GM19099 (cell line): ENCODE measurements around the gene IGSF5.

Experiments
- POLR2A ChIP-seq: IDR thresholded peaks from 3 replicates; pipeline ENCODE4 v1.6.1; 2011; ENCODE audit warnings: low read depth; ENCODE audit not compliant: insufficient read length; ENCODE audit errors: extremely low read depth

IGSF5 gene

DNA sequence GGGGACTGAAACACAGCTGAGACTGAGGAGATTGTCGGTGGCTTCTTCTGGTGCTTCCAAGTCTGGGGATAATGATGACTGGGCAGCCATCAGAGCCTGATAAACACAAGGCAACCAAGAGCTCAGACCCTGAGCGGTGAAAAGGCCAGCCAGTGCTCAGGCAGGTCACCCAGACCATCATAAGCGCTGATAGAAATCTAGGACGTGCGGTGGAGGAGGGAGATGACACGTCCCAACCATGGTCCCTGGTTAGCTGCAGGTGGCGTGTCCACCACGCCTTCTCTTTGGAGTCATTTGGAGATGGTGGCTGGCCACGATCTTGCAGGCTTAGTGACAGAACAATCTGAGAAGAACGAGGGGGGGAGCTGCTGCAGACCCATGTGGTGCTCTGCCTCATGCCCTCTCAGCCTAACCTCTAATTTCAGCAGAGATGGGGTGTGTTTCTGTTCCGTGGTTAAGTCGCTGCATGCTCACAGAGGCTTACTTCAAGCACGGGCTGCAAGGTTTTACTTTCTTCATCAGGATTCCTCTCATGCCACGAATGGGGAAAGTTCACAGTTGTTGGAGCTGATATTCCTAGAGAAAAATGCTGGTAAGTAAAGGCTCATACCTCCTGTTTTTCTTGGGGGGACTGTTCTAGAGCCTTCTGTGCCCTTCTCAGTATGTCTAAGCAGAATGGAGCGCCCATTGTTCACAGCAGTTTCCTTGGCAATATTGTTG lies 17.4 kb upstream of the IGSF5 start:
- no peak for TF ChIP-seq POLR2A

DNA sequence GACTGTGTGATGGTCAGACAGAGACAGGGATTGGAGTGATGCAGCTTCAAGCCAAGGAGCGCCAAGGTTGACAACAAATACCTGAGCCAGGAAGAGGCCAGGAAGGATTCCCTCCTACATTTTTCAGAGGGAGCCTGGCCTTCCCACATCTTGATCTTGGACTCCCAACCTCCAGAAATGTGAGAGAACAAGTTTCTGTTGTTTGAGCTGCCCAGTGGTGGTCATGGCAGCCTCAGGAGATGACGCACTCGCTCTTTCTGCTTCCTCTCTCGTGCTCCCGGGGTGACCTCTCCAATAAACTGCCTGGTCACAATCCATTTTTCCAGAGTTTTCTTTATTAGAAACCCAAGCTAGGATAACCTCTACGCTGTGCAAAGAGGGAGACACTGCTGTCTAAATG lies 16.6 kb upstream of the IGSF5 start:
- no peak for TF ChIP-seq POLR2A

DNA sequence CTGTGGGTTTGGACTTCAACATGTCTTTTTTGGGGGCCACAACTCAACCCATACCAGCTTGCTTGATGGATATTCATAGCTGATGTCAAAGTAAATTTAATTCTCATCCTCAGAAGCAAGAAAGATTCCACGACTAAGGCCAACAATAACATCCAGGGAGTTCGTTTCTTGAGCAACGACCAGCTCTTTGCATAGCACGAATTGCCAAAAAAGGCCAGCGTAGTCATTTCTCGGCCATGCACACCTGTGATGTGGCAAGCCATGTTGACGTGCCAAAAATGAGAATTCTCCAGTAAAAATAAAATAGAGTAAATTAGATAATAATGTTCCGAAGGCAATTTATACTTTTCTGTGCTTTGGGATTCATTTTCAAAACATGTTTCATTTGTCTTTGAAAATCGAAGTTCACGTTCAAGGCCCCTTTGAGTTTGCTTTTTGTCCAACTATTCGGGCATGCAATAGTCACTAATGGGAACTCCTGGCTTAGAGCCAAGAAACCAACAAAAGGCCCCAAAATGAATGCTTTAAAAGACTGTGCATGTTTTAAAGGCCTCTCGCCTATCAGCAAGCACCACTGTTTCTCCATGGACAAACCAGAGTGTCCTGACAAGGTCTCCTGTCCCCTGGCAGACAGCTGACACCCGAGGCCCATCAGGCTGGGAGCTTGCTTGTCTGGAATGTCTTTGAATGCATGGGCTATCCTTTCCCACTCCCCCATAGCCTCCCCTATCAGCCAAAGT lies 14.4 kb upstream of the IGSF5 start:
- TF ChIP-seq POLR2A = no peak

DNA sequence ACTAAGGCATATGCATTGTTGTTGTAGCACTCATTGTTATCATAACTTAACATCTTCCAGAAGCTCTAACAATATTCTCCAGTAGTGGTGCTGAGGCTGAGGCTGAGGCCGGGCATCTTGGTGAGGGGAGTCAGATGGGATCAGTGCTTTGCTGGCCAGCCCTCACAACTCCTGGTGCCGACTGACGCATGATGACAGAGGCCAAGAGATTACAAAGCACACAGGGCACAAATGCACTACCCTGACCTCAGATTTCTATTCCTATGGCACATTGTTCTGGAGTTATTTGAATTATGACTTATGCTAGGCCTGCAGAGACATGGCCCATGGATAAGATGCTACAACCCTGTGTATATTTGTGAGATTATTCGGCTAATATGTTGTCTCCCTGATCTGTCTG lies 8.3 kb upstream of the IGSF5 start:
- TF ChIP-seq POLR2A = no peak

DNA sequence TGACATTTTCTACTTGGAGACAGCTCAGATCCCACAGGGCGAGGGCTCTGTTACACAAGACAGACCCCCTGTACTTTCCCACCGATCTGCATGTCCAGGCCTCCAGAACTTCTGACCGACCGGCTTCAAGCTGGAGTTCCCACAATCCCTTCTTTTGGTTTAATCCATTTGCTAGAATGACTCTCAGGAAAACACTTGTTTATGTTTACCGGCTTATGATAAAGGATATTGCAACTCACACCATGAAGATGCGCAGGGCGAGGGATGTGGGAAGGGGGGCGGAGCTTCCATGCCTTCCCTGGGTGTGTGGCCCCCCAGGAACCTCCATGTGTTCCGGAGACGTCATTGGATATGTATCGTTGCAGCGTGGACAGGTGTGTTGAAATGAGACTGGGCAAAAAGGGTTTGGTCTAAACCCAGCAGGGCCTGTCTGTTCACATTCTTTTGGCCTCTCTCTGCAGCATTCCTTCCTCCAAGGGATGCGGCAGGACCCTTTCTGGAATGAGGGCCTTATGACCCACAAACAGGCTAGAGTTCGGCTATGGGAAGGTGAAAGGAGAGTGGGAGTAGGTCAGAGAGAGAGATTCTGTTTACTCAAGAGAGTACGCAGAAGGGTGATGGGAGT lies 7.5 kb upstream of the IGSF5 start:
- no peak for TF ChIP-seq POLR2A

DNA sequence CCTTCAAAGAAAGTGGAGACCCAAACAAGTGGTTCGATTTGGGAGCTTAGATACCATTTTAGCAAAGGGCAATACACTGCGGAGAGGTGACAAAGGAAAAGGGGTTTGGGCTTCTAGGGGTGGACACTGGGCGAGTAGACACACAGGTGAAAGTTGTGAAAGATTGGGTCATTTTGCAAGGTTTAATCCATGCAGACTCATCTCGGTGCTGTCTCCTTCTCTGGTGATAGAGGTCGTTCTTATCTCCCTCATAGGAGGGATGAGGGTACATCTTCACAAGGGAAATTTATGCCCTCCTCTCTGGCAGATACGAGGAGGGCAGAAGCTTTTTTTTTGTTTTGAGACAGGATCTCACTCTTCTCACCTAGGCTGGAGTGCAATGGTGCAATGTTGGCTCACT lies 6.4 kb upstream of the IGSF5 start:
- TF ChIP-seq POLR2A = no peak

DNA sequence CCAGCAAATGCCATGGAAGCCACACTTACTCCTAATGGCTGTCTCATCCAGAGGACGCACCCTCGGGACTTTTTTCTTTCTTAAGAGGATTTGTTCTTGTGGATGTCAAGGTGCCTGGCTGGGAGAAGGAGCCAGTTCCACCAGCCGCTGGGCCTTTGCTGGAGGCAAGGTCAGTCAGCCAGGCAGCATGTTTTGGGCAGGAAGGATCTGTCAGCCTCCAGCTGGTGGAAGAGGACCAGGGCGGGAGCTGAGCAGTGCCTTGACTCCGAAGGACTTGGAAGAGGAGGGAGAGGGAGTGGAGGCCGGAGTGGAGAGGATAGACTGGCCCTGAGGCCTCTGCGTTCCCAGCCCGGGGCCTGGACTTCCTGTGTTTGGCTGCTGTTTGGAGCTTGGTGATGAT lies 5.7 kb downstream of the IGSF5 start:
- no peak for TF ChIP-seq POLR2A

DNA sequence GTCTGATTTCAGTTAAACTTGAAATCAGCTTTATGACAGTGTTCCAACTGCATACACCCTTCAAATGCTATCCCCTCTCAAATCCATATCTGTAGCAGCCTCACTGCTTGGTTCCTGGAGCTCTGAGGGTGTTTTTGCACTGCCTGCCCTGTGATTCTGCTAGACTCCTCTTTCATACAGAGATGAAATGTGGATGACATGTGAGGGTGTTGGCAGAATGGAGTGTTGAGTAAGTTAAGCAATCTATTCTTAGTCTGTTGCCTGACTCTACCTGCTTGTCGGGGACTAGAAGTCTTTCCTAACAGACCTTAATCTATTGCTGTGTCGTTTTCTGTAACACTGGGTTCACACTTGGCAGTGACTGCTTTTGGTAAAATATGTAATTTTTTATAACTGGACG lies 9.8 kb downstream of the IGSF5 start:
- TF ChIP-seq POLR2A = no peak

DNA sequence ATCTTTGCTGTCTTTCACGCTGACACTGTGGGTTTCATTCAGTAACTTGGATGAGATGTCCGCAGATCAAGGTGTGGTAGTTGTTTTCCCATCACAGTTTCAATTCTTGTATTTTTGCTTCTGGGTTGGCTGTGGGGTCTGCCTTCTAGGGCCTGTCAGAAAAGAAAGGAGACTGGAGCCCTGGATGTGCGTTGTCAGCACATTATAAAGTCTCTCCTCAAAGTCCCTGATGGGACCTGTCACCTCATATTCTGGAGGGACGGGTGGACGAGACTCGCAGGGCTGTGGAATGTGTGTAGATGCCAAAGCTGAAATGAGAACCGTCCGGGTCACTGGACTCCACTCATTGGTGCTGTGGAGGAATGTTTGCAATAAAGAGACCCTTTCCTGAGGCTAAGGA lies 11.3 kb downstream of the IGSF5 start:
- no peak for TF ChIP-seq POLR2A

DNA sequence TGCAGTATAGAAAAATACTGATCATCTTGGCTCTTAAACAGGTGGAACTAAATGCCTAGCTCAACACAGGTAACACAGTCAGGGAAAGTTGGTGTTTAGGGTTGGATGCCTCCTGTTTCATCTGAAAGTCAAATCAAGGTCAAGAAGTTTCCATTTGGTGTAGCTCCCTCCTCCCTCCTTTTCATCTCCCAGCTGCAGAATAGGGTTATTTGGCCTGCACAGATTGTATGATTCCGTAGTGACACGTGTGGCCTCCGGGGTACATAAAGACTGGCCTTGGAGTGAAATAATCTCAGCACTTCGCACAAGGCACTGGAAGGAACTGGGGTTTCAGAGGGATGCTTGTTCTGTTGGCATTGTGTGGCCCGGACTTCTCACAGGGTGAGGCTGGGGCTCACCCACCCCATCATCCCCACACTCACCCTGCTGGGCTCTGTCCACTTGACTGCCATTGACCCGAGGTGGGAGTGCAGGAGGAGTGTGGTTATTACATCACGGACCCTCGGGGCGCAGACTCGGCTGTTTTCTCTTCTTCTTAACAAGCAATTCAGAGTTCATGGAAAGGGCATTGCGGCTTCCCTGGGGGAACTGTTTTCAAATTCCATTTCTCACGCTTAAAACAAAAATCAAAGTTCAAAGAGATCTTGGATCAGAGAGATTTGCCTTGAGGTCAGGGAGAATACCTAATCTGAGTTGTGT lies 18.4 kb downstream of the IGSF5 start:
- TF ChIP-seq POLR2A = no peak

DNA sequence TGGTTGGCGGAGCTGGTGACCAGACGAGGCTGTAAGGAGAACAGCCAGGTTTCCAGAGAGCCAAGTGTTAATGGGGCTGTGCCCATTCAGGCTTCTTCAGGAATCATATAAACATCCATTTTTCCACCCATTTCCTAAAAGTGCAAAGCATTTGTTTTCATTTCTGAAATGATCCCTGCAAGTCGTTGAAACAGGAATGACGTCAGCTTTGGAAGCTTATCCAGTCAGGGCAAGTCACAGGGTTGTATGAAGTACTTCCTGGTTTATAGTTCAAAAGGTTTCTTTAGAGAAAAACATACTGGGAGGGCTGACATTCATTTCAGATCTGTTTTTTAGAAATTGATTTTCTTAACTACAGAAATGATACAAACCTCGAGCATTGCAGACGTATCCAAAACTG lies 29.2 kb downstream of the IGSF5 start:
- no peak for TF ChIP-seq POLR2A

DNA sequence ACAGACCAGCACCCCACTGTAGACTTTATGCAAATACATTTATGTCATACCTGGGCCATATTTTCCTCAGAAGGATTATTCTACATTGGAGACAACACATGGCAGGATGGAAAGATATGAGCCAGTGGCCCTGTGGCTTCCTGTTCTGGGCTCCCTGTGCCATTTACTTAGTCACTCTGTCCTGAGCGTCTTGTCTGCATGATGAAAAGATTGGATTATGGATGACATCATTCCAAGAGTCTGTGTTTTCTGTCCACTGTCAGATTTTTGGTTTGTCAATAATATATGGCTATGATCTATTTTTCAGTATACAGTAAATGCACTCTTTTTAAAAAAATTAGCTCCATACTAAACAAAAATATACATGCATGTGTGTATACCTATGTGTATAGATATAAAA lies 30.8 kb downstream of the IGSF5 start:
- TF ChIP-seq POLR2A = no peak

DNA sequence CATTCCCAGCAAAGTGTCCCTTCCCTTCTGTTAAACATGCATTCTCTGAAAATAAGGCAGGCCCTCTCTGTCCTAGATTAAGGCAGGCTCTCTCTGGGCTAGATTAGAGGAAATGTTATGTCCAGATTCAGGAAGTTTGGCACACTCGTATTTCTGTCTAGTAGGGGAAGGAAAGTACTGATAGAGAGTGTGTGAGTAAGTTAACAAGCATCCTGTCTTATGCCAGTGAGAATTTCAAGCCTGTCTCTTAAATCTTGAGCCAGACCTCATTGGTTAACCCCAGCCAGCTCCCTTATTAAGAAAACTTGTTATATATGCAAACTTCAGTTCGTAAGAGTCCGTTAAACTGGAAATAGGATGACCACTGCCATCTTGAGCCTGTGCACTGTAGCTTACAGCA lies 31.6 kb downstream of the IGSF5 start:
- TF ChIP-seq POLR2A = no peak

DNA sequence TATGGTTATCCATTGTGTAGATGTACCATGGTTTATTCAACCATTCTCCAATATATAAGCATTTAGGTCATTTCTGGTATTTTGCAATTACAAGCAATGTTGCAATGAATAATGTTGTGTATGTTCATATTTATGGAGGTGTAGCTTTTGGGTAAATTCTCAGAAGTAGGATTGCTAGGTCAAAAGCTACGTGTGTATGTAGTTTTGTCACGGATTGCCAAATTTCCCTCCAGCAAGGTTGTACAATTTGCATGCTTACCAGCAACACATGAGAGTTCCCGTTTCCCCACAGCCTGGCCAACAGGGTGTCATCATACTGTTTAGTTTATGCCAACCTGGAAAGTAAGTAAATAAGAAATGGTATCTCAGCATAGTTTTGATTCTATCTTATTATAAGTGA lies 36.3 kb downstream of the IGSF5 start:
- TF ChIP-seq POLR2A = no peak

DNA sequence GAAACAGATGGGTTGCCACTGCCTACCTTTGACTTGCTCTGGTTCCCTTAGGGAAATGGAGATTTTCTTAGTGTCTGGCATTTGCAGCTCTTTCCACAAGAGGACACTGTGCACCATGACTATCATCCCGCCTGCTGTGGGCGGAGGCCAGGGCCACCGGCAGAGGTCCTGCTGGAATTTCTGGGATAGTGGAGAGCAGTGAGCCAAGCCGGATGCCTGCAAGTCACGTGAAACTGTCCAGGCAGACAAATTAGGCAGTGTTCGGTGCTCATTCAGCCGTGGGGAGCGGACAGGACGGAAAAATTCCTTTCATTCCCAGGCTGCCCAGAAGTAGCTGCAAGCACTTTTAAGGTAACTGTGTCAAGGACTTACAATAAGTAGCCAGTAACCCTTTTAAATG lies 43.4 kb downstream of the IGSF5 start:
- no peak for TF ChIP-seq POLR2A
